WTC11 (cell line): ENCODE results near the gene LGALS8.

Experiments
- CTCF ChIP-seq: fragments of 200-600 bp; IDR thresholded peaks from 2 replicates; pipeline ENCODE4 v1.8.0; 2022; ENCODE audit warnings: antibody characterized with exemption
- ELF4 ChIP-seq: sonication (generic); formaldehyde crosslinking; IDR thresholded peaks from 2 replicates; pipeline ENCODE4 v1.8.1; 2022; ENCODE audit warnings: low read depth, mild to moderate bottlenecking, moderate library complexity, missing genetic modification reagents
- GABPB1 ChIP-seq: sonication (generic); formaldehyde crosslinking; IDR thresholded peaks from 2 replicates; pipeline ENCODE4 v1.8.1; 2023; ENCODE audit warnings: mild to moderate bottlenecking, missing genetic modification reagents
- MAX ChIP-seq: sonication (generic); formaldehyde crosslinking; IDR thresholded peaks from 2 replicates; pipeline ENCODE4 v1.8.0; 2022; ENCODE audit warnings: mild to moderate bottlenecking, missing genetic modification reagents
- MLX ChIP-seq: sonication (generic); formaldehyde crosslinking; IDR thresholded peaks from 2 replicates; pipeline ENCODE4 v1.8.1; 2023; ENCODE audit warnings: mild to moderate bottlenecking, missing genetic modification reagents, moderate library complexity
- NFE2L1 ChIP-seq: sonication (generic); formaldehyde crosslinking; IDR thresholded peaks from 2 replicates; pipeline ENCODE4 v1.8.1; 2023; ENCODE audit warnings: missing genetic modification reagents
- NR2C2 ChIP-seq: sonication (generic); formaldehyde crosslinking; IDR thresholded peaks from 2 replicates; pipeline ENCODE4 v1.8.0; 2022; ENCODE audit warnings: mild to moderate bottlenecking, missing genetic modification reagents
- PRDM15 ChIP-seq: sonication (generic); formaldehyde crosslinking; IDR thresholded peaks from 2 replicates; pipeline ENCODE4 v1.8.0; 2022; ENCODE audit warnings: missing genetic modification reagents
- PREB ChIP-seq: sonication (generic); formaldehyde crosslinking; IDR thresholded peaks from 2 replicates; pipeline ENCODE4 v1.8.1; 2022; ENCODE audit warnings: mild to moderate bottlenecking, missing genetic modification reagents, moderate library complexity, borderline replicate concordance
- RELA ChIP-seq: sonication (generic); formaldehyde crosslinking; IDR thresholded peaks from 2 replicates; pipeline ENCODE4 v1.8.1; 2022; ENCODE audit warnings: missing genetic modification reagents, mild to moderate bottlenecking, borderline replicate concordance
- SP1 ChIP-seq: sonication (generic); formaldehyde crosslinking; conservative IDR thresholded peaks from 2 replicates; pipeline ENCODE4 v1.8.1; 2022; ENCODE audit warnings: missing genetic modification reagents
- TEAD4 ChIP-seq: sonication (generic); formaldehyde crosslinking; IDR thresholded peaks from 2 replicates; pipeline ENCODE4 v1.8.0; 2022; ENCODE audit warnings: mild to moderate bottlenecking, missing genetic modification reagents
- USF2 ChIP-seq: sonication (generic); formaldehyde crosslinking; IDR thresholded peaks from 2 replicates; pipeline ENCODE4 v1.8.1; 2023; ENCODE audit warnings: mild to moderate bottlenecking, missing genetic modification reagents, moderate library complexity

- TF ChIP-seq CTCF (no peak), USF2 (CRISPR knock-in tag) (no peak), ELF4 (CRISPR knock-in tag) (no peak), RELA (CRISPR knock-in tag) (no peak), SP1 (CRISPR knock-in tag) (no peak), NR2C2 (CRISPR knock-in tag) (no peak), NFE2L1 (CRISPR knock-in tag) (no peak), MAX (CRISPR knock-in tag) (no peak), MLX (CRISPR knock-in tag) (no peak), PREB (no peak), GABPB1 (no peak), PRDM15 (CRISPR knock-in tag) (no peak), TEAD4 (no peak)
Measured at GRCh38 chr1:236550961-236551851, 27.4 kb downstream of the LGALS8 start.
